Loucy (cell line): Measurements from ENCODE around the gene GAB2.

Experiments
- EZH2phosphoT487 ChIP-seq: fragments of 200-600 bp; IDR thresholded peaks from 2 replicates; pipeline ENCODE4 v1.6.1; 2018; ENCODE audit warnings: antibody characterized with exemption, mild to moderate bottlenecking, moderate library complexity, borderline replicate concordance
- TF ChIP-seq, protein P1 (sequence below): fragments of 200-600 bp; sonication (generic); conservative IDR thresholded peaks from 2 replicates; pipeline ENCODE4 v1.5.1; 2014; ENCODE audit warnings: mild to moderate bottlenecking, antibody characterized with exemption, low read length

DNA sequence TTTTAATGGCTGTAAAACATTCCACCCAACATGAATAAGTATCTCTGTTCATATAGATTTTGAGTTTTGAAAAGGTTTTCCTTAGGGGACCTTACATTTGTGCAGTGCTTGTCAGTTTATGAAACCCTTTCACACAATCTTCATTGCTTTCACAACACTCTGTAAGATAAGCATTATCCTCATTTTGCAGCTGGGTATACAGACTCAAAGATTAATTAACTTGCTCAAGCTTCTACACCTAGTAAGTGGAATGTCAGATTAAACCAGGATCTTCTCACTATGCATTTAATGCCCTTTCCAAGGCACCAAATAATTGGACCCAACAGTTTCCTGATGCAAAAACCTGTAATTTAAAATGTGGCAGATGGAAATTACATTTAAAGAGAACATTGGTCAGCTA is 11.6 kb upstream of the GAB2 start:
- TF ChIP-seq, protein P1, sequence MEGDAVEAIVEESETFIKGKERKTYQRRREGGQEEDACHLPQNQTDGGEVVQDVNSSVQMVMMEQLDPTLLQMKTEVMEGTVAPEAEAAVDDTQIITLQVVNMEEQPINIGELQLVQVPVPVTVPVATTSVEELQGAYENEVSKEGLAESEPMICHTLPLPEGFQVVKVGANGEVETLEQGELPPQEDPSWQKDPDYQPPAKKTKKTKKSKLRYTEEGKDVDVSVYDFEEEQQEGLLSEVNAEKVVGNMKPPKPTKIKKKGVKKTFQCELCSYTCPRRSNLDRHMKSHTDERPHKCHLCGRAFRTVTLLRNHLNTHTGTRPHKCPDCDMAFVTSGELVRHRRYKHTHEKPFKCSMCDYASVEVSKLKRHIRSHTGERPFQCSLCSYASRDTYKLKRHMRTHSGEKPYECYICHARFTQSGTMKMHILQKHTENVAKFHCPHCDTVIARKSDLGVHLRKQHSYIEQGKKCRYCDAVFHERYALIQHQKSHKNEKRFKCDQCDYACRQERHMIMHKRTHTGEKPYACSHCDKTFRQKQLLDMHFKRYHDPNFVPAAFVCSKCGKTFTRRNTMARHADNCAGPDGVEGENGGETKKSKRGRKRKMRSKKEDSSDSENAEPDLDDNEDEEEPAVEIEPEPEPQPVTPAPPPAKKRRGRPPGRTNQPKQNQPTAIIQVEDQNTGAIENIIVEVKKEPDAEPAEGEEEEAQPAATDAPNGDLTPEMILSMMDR, result no peak
- no peak for TF ChIP-seq EZH2phosphoT487
